Ramos (cell line): ENCODE results near the gene L1TD1.
"Not testable (repeated sequence)": the region's sequence is repeated elsewhere in the genome, so short reads cannot be mapped to it uniquely, and the experiment has no call there.

Experiments
- in situ Hi-C: fragments of 300-500 bp; cut with MboI; formaldehyde crosslinking; loops from one replicate; pipeline ENCODE4 v1.14.3; 2022; ENCODE audit warnings: low sequenced_read_pairs; ENCODE audit not compliant: unreplicated experiment

L1TD1 gene

DNA sequence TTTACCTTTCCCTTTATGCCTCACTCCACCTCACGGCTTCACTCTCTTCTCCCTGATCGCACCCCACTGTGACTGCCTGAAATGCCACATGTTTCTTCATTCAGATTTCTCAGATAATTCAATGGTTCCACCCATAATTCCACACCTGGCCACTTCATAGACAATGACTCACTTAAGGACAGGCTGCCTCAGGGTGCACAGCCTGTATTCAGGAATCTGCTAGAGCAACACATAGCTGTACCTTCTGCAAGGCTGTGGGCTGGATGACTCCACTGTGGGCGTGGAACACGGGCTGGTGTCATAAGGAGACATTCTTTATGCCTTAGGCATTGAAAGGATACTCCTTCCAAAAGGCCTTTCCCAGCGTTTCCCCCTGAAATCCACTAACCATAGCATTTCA, 36.1 kb downstream of the L1TD1 start:
- in situ Hi-C loops, result no loop called here

DNA sequence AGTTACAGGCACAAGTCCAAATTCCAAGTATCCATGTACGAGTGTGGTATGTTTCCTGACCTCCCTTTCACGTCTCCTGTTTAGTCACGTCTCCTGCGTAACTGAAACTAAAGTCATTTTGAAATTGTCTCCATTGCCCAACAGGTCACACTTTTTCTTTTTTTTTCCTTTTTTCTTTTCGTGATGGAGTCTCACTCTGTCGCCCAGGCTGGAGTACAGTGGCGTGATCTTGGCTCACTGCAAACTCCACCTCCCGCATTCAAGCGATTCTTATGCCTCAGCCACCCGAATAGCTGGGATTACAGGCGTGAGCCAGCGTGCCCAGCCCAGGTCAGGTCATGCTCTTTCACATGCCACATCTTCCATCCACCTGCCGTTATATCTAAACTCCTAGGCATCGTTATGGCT, 38.2 kb downstream of the L1TD1 start:
- in situ Hi-C loops, result no loop called here

DNA sequence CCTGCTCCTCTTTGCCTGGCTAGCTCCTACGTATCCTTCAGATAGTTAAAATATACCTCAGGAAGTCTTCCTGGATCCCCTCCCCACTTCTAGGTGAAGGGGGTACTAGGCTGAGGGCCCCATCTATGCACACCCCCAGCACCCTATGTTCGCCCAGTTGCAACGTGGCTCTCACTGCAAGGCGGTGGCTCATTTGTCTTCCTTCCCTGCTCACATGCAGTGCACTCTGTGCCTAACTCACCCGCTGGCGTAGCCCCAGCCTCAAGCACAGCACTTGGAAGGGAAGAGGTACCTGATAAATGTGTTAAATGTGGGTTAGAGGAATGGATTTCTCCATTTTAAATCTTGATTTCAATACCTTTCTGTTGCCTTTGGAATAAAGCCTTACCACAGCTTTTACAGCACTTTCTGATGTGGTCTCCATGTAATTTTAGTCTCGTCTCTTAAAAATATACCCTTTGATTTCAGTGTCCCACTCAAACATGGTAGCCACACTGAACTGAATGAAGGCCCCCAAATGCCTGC, 39.3 kb downstream of the L1TD1 start:
- in situ Hi-C loops, result no loop called here

DNA sequence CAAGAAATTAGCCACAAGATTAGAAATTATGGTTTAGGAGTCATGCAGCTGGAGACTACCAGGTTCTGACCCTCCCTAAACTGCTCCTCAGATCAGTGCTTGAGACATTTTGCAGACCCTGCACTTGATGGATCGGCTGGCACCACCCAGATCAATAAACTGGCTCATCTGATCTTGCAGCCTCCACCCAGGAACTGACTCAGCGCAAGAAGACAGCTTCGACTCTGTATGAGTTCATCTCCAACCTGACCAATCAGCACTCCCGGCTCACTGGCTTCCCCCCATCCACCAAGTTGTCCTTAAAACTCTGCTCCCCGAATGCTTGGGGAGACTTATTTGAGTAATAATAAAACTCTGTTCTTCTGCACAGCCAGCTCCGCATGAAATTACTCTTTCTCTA, 40.0 kb downstream of the L1TD1 start:
- in situ Hi-C loops, result no loop called here

DNA sequence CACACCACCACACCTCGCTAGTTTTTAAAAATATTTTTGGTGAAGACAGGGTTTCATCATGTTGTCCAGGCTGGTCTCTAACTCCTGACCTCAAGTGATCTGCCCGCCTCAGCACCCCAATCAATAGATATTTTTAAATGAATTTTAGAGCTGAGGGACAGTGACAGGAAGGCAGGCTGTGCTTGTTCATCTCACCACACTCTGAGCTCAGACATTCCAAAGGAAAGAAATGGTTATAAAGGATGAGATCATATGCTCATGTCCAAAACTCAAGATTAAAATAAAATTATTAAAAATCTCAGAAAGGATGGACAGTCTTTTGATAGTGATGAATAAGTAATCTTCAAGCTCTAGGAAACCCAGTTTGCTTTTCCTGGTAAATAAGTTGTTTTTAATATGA, 40.9 kb downstream of the L1TD1 start:
- in situ Hi-C loops, result no loop called here

DNA sequence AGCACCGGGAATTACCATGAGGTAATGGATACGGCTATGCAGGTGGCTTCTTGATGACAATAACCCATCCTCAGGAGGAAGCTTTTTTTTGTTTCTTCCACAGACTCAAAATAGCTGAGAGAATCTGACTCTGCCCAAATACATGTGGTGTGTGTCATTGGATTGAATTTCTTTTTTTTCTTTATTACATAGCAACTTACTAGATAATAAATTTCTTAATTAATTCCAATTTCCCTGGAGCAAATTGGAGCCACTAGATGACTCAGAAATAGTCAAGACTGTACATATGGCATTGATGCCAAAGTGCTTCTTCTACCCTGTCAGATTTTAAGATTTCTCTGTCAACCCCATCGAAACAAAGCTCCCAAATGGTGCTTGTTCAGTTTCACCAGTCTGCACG, 42.7 kb downstream of the L1TD1 start:
- in situ Hi-C loops, result no loop called here

DNA sequence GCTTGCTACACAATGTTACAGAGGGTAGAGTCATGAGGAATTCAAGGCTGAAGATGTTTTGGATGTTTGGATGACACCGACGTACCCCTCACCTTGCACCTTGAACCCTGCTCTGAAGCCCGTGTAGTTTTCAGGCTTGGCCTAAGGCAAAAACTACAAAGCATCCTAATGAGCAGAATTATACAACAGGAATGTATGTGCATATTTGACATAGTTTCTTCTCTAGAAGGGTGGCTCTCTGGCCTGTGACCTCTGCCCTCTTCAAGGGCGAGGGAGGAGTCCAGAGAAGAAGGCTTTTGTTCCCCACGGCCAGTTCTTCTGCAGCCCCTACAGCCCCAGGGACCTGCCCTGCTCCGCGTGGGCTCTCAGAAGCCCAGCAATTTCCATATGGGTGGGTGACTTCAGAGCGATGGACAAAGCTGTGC, 43.3 kb downstream of the L1TD1 start:
- in situ Hi-C loops, result no loop called here

DNA sequence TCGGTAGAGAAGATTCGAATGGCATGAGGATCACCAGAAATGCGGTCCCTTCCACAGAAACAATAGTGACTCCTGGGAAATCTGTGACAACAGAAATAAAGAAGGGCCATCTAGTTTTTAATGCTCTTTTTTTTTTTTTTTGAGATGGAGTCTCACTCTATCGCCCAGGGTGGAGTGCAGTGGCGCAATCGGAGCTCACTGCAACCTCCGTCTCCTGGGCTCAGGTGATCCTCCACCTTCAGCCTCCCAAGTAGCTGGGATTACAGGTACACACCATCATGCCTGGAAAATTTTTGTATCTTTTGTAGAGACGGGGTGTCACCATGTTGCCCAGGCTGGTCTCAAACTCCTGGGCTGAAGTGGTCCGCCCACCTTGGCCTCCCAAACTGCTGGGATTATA, 43.9 kb downstream of the L1TD1 start:
- in situ Hi-C loops, result no loop called here

DNA sequence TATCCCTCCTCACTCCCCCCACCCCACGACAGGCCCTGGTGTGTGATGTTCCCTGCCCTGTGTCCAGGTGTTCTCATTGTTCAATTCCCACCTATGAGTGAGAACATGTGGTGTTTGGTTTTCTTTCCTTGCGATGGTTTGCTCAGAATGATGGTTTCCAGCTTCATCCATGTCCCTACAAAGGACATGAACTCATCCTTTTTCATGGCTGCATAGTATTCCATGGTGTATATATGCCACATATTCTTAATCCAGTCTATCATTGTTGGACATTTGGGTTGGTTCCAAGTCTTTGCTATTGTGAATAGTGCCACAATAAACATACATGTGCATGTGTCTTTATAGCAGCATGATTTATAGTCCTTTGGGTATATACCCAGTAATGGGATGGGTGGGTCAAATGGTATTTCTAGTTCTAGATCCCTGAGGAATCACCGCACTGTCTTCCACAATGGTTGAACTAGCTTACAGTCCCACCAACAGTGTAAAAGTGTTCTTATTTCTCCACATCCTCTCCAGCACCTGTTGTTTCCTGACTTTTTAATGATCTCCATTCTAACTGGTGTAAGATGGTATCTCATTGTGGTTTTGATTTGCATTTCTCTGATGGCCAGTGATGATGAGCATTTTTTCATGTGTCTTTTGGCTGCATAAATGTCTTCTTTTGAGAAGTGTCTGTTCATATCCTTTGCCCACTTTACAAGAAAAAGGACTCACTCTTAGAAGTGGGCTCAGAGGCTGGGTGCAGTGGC, 45.2 kb downstream of the L1TD1 start:
- in situ Hi-C loops, result not testable (repeated sequence)

DNA sequence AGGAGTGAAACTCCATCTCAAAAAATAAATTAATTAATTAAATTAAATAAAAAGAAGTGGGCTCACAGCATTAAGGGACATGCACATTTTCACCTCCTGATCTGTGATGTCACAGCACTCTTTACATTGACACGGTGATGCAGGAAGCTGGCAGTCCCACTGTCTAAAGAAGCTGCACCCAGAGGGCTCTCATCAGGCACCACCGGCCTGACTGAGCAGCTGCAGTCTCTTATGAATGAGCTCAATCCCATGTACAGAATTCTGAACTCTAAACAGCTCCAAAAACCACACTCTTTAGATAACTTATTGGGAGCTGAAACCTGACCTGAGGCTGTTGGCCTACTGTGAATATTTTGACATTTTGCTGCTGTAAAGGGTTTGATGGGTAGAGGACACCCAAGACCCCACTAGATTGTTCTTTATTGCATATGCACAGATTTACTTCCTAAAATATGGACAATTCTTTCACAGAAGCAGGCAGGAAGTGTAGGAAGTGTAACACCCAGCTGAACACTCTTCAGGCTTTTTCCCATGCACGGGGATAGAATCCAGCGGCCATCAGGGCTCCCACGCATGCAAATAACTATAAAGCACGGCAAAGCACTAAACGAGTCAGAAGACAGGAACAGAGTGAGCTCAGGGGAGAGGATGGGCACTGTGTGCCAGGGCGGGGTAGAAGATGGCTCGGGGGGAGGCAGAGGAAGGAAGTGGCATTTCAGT, 46.2 kb downstream of the L1TD1 start:
- in situ Hi-C loops, result no loop called here

DNA sequence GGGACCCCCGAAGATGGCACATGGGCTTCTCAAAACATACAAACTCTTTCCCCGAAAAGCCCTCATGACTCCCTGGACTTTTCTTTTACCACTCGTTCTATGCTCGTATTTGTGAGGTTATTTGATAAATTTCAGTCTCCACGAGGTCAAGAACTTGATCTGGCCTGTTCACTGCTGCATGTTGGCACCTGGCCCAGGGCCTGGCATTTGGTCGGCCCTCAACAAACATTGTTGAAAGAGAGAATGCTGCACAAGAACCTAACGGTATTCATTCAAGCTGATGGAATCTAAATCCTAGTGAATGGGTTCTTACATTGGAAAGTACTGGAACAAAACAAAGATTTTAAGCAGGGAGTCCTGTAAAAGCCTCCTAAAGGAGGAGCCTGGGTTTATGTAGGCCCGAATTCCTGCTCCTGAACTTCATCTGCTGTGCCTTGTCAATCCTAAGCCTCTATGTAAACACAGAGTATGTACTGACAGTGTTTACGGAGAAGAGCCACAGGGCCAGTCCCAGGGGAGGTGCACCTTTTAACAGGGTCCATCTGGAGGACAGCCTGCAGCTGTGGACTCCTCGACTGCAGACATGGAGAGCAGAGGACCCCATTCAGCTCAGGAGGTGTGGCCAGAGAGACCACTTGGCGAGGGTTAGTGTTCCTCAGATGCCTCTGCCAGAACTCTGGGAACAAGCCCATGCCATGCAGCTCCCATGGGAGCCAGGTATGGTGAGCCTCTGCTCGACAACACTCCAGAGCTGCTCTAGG, 46.9 kb downstream of the L1TD1 start:
- in situ Hi-C loops, result no loop called here

DNA sequence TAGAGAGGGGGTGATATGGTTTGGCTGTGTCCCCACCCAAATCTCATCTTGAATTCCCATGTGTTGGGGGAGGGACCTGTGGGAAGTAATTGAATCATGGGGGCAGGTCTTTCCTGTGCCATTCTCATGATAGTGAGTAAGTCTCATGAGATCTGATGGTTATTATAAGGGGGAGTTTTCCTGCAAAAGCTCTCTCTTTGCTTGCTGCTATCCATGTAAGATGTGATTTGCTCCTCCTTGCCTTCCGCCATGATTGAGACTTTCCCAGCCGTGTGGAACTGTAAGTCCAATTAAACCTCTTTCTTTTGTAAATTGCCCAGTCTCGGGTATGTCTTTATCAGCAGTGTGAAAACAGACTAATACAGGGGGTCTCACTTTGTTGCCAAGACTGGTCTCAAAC, 49.7 kb downstream of the L1TD1 start:
- in situ Hi-C loops, result not testable (repeated sequence)

DNA sequence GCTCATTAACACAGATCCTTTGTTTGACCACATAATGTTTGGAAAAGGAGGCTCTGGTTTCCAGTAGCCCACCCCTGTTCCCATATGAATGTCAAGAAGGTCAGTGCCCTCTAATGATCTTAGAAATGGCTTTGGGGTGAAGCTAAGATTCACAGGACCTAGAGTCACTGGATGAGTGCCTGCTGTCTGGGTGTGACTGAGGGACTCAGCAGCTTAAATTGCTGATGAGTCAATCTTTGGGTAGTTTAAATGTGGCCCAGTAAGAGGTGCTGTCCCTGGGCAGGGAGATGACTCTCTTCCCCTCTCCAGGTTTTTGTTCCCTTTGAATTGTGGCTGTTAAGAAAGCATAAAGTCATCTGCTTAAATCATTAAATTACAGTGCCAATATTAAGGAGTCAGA, 50.6 kb downstream of the L1TD1 start:
- in situ Hi-C loops, result no loop called here

DNA sequence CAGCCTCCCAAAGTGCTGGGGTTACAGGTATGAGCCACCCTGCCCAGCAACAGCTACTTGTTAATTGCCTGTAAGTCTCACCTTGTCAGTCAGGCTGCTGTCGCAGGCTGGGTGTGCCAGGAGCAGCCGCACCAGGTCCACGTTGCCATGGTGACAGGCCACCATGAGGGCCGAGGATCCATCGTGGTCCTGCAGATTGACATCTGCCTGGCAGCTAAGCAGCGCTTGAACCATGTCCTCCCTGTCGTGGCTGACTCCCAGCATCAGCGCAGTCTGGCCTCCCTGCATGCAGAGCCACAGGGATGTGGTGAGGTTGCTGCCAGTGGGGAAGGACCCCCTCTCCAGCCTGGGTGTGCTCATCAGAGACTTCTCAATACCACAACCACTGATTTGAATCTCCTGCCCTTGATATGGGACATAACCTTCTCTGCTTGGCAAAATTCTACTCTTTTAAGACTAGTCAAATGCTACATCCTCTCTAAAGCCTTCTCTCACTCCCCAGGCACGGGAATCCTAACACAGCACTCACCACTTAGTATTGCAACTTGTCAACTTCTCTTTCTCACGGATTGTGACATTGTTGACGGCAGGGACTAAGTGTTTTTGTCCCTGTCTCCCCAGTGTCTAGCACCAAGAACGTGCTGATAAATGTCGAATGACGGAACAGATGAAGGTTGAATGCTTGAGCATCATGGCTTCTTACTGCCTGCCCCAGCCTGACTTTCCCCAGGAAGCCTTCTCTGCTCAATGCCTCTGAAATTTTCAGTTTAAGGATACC, 52.9 kb downstream of the L1TD1 start:
- in situ Hi-C loops, result no loop called here

DNA sequence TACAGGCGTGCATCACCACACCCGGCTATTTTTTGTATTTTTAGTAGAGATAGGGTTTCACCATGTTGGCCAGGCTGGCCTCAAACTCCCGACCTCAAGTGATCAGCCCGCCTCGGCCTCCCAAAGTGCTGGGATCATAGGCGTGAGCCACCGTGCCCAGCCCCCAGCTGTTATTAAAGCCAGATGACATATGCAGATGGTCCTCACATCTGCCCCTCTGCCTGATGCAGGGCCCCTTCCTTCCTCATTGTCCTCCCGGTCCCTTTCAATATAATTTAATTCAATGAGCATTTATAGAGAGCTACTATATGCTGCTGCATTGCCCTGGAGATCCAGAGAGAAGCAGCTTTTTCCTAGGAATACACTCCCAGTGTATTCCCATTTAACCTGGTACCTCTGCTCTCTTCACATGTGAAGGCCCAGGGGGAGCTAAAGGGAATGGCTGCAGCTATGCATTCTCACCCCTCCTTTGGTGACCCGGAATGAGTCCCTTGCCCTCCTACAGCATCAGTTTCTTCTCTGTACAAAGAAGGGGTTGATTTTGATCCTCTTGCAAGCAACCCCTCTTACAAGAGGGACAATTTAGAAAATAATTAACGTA, 55.6 kb downstream of the L1TD1 start:
- in situ Hi-C loops, result no loop called here

DNA sequence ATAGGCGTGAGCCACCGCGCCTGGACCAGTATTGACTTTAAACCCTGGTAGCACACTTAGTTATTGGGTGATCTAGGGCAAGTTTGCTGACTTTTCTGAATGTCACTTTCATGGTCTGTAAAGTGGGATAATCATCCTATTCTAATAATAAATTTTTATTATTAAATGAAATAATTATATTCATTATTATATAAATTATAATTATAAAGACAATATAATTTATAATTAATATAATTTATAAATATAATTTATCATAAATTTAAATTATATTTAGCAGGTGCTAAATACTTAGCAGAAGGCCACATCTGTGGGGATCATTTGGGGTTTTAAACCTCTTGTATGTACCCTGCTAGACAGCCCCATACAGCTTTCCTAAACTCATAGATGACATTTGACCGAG, 64.9 kb downstream of the L1TD1 start:
- in situ Hi-C loops, result no loop called here

DNA sequence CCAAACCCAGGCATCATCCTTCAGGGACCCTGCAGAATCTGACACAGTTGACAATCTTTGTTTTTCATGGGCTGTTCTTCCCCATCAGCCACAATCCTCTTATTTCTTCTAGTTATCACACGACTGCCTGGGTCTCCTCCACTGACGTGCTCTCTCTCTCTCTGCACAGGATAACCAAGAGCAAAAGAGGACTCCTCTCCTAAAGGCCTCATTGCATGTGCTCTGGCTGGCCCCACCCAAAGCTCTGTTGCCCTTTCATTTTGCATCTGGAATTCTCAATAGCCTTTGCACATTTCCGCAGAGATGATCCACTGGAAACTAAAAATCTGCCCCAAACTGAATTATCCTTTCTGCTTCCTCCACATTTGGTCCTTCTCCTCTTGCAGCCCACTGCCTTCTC, 66.0 kb downstream of the L1TD1 start:
- in situ Hi-C loops, result no loop called here
